GM19351 (cell line): ENCODE data around the gene SNX25.
A peak's percentile ranks its signal among the peaks of the same experiment; 100 is the strongest.
"Not testable (repeated sequence)": the region's sequence is repeated elsewhere in the genome, so short reads cannot be mapped to it uniquely, and the experiment has no call there.

Experiments
- ATAC-seq: cut with Tn5 transposase; IDR thresholded peaks from one replicate; pipeline ENCODE4 v1.9.1; 2021; ENCODE audit warnings: mild to moderate bottlenecking, moderate library complexity; ENCODE audit not compliant: unreplicated experiment

The SNX25 gene

GRCh38 chr4:185335579-185335978, 126.2 kb downstream of the SNX25 start:
- ATAC-seq = no peak

- peak; percentile 34 for ATAC-seq
These were observed 130.5 kb downstream of the SNX25 start for GRCh38 chr4:185339941-185340340.

- no peak for ATAC-seq
These were observed 132.0 kb downstream of the SNX25 start for GRCh38 chr4:185341377-185341776.

- peak; percentile 70 for ATAC-seq
These were observed 132.4 kb downstream of the SNX25 start for GRCh38 chr4:185341841-185342240.

- peak; percentile 26 for ATAC-seq
These were observed 134.6 kb downstream of the SNX25 start for GRCh38 chr4:185343726-185344581.

GRCh38 chr4:185344743-185345538, 135.5 kb downstream of the SNX25 start:
- peak; percentile 48 for ATAC-seq

GRCh38 chr4:185346975-185347601, 137.7 kb downstream of the SNX25 start:
- no peak for ATAC-seq

- ATAC-seq = no peak
These were observed 142.3 kb downstream of the SNX25 start for GRCh38 chr4:185351691-185352090.

GRCh38 chr4:185352202-185352601, 142.8 kb downstream of the SNX25 start:
- ATAC-seq = no peak

GRCh38 chr4:185352741-185353140, 143.3 kb downstream of the SNX25 start:
- no peak for ATAC-seq

GRCh38 chr4:185357211-185357610, 147.8 kb downstream of the SNX25 start:
- ATAC-seq = no peak

- ATAC-seq = no peak
These were observed 148.5 kb downstream of the SNX25 start for GRCh38 chr4:185357733-185358440.

GRCh38 chr4:185358514-185358913, 149.1 kb downstream of the SNX25 start:
- peak; percentile 48 for ATAC-seq

GRCh38 chr4:185358959-185359358, 149.6 kb downstream of the SNX25 start:
- no peak for ATAC-seq

- ATAC-seq = no peak
These were observed 150.5 kb downstream of the SNX25 start for GRCh38 chr4:185359767-185360446.

- no peak for ATAC-seq
These were observed 152.5 kb downstream of the SNX25 start for GRCh38 chr4:185361872-185362271.

GRCh38 chr4:185362570-185362969, 153.2 kb downstream of the SNX25 start:
- ATAC-seq = not testable (repeated sequence)

GRCh38 chr4:185363251-185363650, 153.9 kb downstream of the SNX25 start:
- ATAC-seq = no peak

GRCh38 chr4:185364886-185365285, 155.5 kb downstream of the SNX25 start:
- ATAC-seq = no peak

- no peak for ATAC-seq
These were observed 160.3 kb downstream of the SNX25 start for GRCh38 chr4:185369731-185370130.
